ENCODE results near the gene MTHFD1L.

DNA sequence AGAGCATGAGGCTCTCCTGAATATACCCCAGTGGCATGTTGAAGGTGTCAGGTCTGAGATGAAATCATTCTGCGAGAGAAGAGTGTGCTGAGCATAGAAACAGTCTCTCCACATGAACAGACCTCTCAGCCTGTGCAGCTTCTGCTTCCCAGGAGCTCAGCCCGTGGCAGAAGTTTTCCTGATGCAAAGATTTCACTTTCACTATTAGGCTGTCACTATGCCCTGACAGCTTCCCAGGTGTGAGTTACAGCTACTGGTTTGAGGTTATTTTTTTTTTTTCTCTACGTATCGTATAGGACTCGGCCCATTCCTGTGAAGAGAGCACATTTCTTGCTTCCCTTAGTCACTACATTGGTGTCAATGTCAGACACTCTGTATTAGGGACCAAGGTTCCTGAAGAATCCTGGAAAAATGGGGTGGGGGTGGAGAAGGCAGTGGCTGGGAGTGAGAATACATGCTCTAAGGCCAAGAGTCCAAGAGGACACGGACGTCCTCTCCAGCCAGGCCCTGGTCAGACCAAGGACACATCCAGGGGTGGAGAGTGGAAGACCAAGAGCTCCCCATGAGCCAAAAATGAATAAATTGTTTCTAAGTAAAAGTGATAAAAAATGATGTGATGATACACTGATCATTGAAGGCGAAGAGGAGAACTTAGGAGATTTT lies 253.1 kb downstream of the MTHFD1L start:
- TF ChIP-seq CTCF (IDR thresholded peaks at IDR 0.05) (no peak), POLR2AphosphoS5 (IDR thresholded peaks at IDR 0.05) (no peak)
